RWPE2 (cell line): ENCODE measurements around the gene TAF4.

ENCODE experiments used
- ATAC-seq: fragments of 200-7000 bp; cut with Tn5 transposase; 3 replicates; pipeline ENCODE4 v1.9.1; 2021; ENCODE audit warnings: low read depth
- DNase-seq: peaks from one replicate; pipeline ENCODE4 v3.0.0-alpha.2; 2020; ENCODE audit warnings: low spot score
- H3K27ac ChIP-seq: fragments of 450-650 bp; 2 replicates; pipeline ENCODE4 v1.5.1; 2017; ENCODE audit warnings: mild to moderate bottlenecking; ENCODE audit not compliant: poor library complexity, severe bottlenecking
- H3K27me3 ChIP-seq: fragments of 250-450 bp; sonication (Bioruptor Pico); 2 replicates; pipeline ENCODE4 v1.5.1; 2021; ENCODE audit warnings: mild to moderate bottlenecking, moderate library complexity; ENCODE audit not compliant: insufficient read depth, poor library complexity, severe bottlenecking
- H3K36me3 ChIP-seq: fragments of 250-450 bp; sonication (Bioruptor Pico); 2 replicates; pipeline ENCODE4 v1.5.1; 2020; ENCODE audit warnings: low read depth, mild to moderate bottlenecking, moderate library complexity
- H3K4me1 ChIP-seq: fragments of 250-450 bp; sonication (Bioruptor Pico); 2 replicates; pipeline ENCODE4 v1.5.1; 2021; ENCODE audit warnings: mild to moderate bottlenecking, moderate library complexity; ENCODE audit not compliant: insufficient read depth, poor library complexity, severe bottlenecking
- H3K4me3 ChIP-seq: fragments of 250-450 bp; sonication (Bioruptor Pico); 2 replicates; pipeline ENCODE4 v1.5.1; 2021; ENCODE audit warnings: mild to moderate bottlenecking, moderate library complexity; ENCODE audit not compliant: severe bottlenecking
- H3K9me3 ChIP-seq: fragments of 250-450 bp; sonication (Bioruptor Pico); 2 replicates; pipeline ENCODE4 v1.5.1; 2021; ENCODE audit warnings: mild to moderate bottlenecking, moderate library complexity; ENCODE audit not compliant: severe bottlenecking
- TF ChIP-seq, protein P1 (sequence below): fragments of 450-650 bp; IDR thresholded peaks from one replicate; pipeline ENCODE4 v1.5.1; 2017; ENCODE audit warnings: mild to moderate bottlenecking, moderate library complexity; ENCODE audit not compliant: poor library complexity, severe bottlenecking

Gene TAF4

DNA sequence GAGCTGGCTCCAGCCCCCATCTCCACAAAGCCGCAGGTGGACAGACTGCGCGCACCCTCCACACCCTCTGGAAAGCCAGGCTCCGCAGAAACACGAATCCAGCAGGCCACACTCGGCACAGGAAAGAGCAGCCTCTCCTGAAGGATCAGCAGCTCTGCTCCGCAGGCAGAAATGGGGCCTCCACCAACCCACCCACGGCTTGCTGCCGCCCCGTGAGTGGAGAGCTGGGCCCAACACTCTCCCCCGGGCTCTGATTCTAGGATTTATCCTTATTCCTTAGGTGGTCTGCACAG is 39.2 kb downstream of the TAF4 start:
- H3K27ac ChIP-seq, result no peak overlapping the region
- H3K4me3 ChIP-seq, result no peak overlapping the region
- peaks cover 9% of the 10 kb centered on the region for H3K4me1 ChIP-seq
- H3K9me3 ChIP-seq, result no peaks in the 10 kb centered on the region
- H3K36me3 ChIP-seq, result no peaks in the 10 kb centered on the region
- TF ChIP-seq, protein P1, sequence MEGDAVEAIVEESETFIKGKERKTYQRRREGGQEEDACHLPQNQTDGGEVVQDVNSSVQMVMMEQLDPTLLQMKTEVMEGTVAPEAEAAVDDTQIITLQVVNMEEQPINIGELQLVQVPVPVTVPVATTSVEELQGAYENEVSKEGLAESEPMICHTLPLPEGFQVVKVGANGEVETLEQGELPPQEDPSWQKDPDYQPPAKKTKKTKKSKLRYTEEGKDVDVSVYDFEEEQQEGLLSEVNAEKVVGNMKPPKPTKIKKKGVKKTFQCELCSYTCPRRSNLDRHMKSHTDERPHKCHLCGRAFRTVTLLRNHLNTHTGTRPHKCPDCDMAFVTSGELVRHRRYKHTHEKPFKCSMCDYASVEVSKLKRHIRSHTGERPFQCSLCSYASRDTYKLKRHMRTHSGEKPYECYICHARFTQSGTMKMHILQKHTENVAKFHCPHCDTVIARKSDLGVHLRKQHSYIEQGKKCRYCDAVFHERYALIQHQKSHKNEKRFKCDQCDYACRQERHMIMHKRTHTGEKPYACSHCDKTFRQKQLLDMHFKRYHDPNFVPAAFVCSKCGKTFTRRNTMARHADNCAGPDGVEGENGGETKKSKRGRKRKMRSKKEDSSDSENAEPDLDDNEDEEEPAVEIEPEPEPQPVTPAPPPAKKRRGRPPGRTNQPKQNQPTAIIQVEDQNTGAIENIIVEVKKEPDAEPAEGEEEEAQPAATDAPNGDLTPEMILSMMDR, result no peak
- H3K27me3 ChIP-seq, result no peaks in the 10 kb centered on the region
- ATAC-seq (no peak), DNase-seq (peak; percentile 77)

DNA sequence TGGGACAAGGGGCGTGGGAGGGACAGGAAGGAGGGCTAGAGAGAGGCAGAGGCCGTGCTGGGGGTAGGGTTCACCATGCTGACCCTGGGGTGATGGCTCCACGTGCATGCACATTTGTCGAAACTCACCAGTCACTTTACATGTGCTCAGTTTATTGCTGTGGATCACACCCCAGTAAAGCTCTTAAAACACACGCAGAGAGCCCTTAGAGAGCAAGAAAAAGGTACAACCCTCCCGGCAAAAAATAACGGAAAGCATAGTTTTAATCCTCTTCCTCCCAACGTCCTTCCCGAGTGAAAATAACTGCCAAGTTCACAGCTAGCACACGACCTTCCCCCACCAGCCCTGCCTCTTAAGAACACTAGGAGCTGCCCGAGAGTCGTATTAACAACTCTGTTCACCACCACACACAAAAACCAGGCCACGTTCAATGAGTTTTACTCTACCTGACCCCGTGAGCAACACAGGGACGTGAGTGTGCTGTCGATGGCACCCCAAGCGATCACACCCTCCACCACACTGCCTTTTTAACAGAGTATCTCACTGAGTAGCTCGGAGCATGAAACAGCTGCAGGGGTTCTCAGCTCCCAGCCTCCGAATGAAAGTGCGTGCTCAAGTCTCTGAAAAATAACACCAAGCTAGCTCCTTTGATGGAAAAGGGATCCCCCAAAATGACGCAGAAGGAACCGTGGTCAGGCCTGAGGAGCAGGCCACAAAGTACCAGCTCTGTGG is 39.7 kb downstream of the TAF4 start:
- Histone ChIP-seq H3K36me3 (no peaks in the 10 kb centered on the region), H3K27ac (no peak overlapping the region), H3K4me3 (no peak overlapping the region), H3K27me3 (no peaks in the 10 kb centered on the region), H3K9me3 (no peaks in the 10 kb centered on the region), H3K4me1 (peaks cover 4% of the 10 kb centered on the region)
- TF ChIP-seq, protein P1, result no peak
- ATAC-seq (no peak), DNase-seq (no peak)

DNA sequence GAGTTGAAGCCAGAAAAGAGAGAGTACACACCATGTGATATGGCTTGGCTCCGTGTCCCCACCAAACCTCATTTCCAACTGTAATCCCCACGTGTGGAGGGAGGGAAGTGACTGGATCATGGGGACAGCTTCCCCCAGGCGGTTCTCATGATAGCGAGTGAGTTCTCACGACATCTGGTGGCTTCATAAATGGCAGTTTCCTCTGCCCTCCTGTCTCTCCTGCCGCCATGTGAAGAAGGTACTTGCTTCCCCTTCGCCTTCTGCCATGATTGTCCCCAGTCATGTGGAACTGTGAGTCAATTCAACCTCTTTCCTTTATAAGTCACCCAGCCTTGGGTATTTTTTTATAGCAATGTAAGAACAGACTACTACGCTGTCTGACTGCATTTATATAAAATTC is 40.3 kb downstream of the TAF4 start:
- DNase-seq (no peak), ATAC-seq (no peak)
- no peaks in the 10 kb centered on the region for H3K36me3 ChIP-seq
- no peaks in the 10 kb centered on the region for H3K4me1 ChIP-seq
- TF ChIP-seq, protein P1, result no peak
- H3K27ac ChIP-seq, result no peak overlapping the region
- H3K9me3 ChIP-seq, result no peaks in the 10 kb centered on the region
- no peak overlapping the region for H3K4me3 ChIP-seq
- no peaks in the 10 kb centered on the region for H3K27me3 ChIP-seq

DNA sequence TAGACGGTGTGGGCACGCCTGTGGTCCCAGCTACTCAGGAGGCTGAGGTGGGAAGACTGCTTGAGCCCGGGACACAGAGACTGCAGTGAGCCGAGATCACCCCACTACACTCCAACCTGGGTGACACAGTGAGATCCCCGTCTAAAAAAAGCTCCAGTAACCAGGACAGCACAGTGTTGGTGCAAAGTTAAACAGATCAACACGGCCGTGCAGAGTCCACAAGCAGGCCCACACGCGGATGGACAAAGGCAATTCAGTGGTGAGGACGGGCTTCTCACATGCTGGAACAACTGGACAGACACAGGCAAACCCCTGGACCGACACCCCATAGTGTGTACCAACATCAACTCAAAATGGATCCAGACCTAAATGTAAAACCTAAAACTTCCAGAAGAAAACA is 41.7 kb downstream of the TAF4 start:
- no peaks in the 10 kb centered on the region for H3K27me3 ChIP-seq
- H3K36me3 ChIP-seq, result no peaks in the 10 kb centered on the region
- TF ChIP-seq, protein P1, result no peak
- ATAC-seq (no peak), DNase-seq (no peak)
- H3K9me3 ChIP-seq, result no peaks in the 10 kb centered on the region
- H3K27ac ChIP-seq, result no peak overlapping the region
- no peak overlapping the region for H3K4me3 ChIP-seq
- no peaks in the 10 kb centered on the region for H3K4me1 ChIP-seq

DNA sequence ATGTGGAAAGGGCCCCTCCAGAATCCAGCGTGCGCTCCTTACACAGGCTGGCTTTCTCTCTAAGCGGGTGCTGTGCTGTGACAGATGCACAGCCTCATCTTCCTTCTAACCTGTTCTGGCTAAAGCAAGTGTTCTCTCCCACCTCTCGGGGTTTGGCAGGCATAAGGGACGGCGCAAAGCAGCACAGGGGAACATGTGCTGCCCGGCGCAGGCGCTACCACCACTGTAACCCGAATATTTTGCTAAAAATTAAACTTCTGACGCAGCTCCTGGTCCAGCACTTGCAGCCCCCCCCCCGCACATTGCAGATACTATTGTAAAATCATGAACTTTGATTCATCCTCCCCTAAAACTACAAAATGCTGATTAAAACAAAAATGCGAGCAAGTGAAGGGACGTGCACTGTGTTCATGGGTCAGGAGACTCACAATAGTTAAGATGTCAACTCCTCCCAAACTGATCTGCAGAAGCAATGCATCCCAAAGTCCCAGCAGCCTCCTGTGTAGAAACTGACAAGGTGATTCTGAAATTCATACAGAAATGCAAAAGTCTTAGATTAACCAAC is 43.0 kb downstream of the TAF4 start:
- Histone ChIP-seq H3K9me3 (no peaks in the 10 kb centered on the region), H3K36me3 (no peaks in the 10 kb centered on the region), H3K4me3 (no peak overlapping the region), H3K27me3 (no peaks in the 10 kb centered on the region), H3K27ac (no peak overlapping the region), H3K4me1 (no peaks in the 10 kb centered on the region)
- peak; percentile 68 for DNase-seq
- TF ChIP-seq, protein P1, result no peak
- no peak for ATAC-seq
